Occipital lobe (tissue), 2 donors: ENCODE results near the gene WWOX. TPM values are rescaled to one million over a fixed set of nuclear protein-coding genes. Genes with fewer than 3 reads are reported as not detected.

Experiments used
- DNase-seq: peaks from one replicate; lab custom pipeline; 2025; lab: John Stamatoyannopoulos, UW
- total RNA-seq: library from RNA; depleted of rRNA; stranded (reverse); fragments of >200 nt; gene quantifications from one replicate; pipeline ENCODE4 v1.2.3, GENCODE V29; 2014

The WWOX gene
- total RNA-seq, 1 donor from 2014 or later = 20.9 TPM

- no peak for DNase-seq
Measured at GRCh38 chr16:79079656-79080420, 980.4 kb downstream of the WWOX start.

- no peak for DNase-seq
Measured at GRCh38 chr16:79081297-79082066, 982.0 kb downstream of the WWOX start.

GRCh38 chr16:79082970-79083369 is 983.5 kb downstream of the WWOX start:
- DNase-seq = no peak

- no peak for DNase-seq
Measured at GRCh38 chr16:79083508-79084299, 984.2 kb downstream of the WWOX start.

GRCh38 chr16:79088971-79089370 is 989.5 kb downstream of the WWOX start:
- DNase-seq = no peak

GRCh38 chr16:79089735-79090284 is 990.4 kb downstream of the WWOX start:
- DNase-seq = no peak

- DNase-seq = no peak
Measured at GRCh38 chr16:79090966-79091365, 991.5 kb downstream of the WWOX start.

GRCh38 chr16:79092846-79093245 is 993.4 kb downstream of the WWOX start:
- DNase-seq = no peak

- DNase-seq = no peak
Measured at GRCh38 chr16:79093554-79093967, 994.1 kb downstream of the WWOX start.

GRCh38 chr16:79096246-79096645 is 996.8 kb downstream of the WWOX start:
- DNase-seq = no peak

- DNase-seq = no peak
Measured at GRCh38 chr16:79097166-79097565, 997.7 kb downstream of the WWOX start.

GRCh38 chr16:79097771-79098170 is 998.3 kb downstream of the WWOX start:
- no peak for DNase-seq

- DNase-seq = no peak
Measured at GRCh38 chr16:79098907-79099306, 999.5 kb downstream of the WWOX start.

- no peak for DNase-seq
Measured at GRCh38 chr16:79099716-79100115, 1000.3 kb downstream of the WWOX start.

GRCh38 chr16:79100447-79100846 is 1001.0 kb downstream of the WWOX start:
- DNase-seq = no peak

- DNase-seq = no peak
Measured at GRCh38 chr16:79101491-79101890, 1002.0 kb downstream of the WWOX start.

GRCh38 chr16:79104567-79104966 is 1005.1 kb downstream of the WWOX start:
- no peak for DNase-seq

GRCh38 chr16:79107301-79107700 is 1007.8 kb downstream of the WWOX start:
- DNase-seq = no peak

- DNase-seq = no peak
Measured at GRCh38 chr16:79109771-79110170, 1010.3 kb downstream of the WWOX start.

- no peak for DNase-seq
Measured at GRCh38 chr16:79110242-79110641, 1010.8 kb downstream of the WWOX start.

GRCh38 chr16:79110953-79111352 is 1011.5 kb downstream of the WWOX start:
- no peak for DNase-seq

- DNase-seq = no peak
Measured at GRCh38 chr16:79112462-79112861, 1013.0 kb downstream of the WWOX start.
